ENCODE data around the gene LY9. TPM values are rescaled to one million over a fixed set of nuclear protein-coding genes. Genes with fewer than 3 reads are reported as not detected.

The LY9 gene
- polyA plus RNA-seq, 3 donors = 1.4 to 2.7 (median 1.7) TPM

DNA sequence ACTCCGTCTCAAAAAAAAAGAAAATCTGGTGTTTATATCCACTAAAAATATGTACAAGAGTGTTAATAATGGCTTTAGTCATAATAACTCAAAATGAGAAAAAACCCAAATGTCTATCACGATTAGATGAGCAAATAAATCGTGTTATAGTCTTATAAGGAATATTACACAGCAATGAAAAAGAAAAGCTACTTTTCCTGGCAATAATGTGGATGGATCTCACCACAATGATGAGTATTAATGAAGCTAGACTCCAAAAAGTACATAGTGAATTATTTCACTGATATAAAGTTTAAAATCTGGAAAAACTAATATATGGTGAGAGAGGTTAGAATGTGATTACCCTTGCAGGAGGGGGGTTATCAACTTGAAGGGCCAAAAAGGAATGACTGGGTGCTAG lies 57.0 kb downstream of the LY9 start:
- DNase-seq = no peak
- no peak overlapping the region for H3K27ac Mint-ChIP-seq
- H3K36me3 Mint-ChIP-seq = peaks cover 29 to 51% of the 10 kb centered on the region in 2 donors
- WGBS (ENCODE audit: insufficient coverage) = no CpG with 5 or more reads among the region's 3 CpGs
- peaks cover 0 to 5% (median 1%) of the 10 kb centered on the region in 7 donors for H3K9me3 Mint-ChIP-seq
- H3K79me2 ChIP-seq (ENCODE audit: insufficient read depth, low read length) = peaks cover 87% of the 10 kb centered on the region
- H4K20me1 ChIP-seq (ENCODE audit: insufficient read depth, low read length) = peaks cover 82% of the 10 kb centered on the region
- H3K27ac ChIP-seq (ENCODE audit: low read depth in 1 of 2, low read length in 2 of 2) = no peak overlapping the region
- no peak overlapping the region for H3K4me3 Mint-ChIP-seq
- no peak overlapping the region for H3K4me3 ChIP-seq (replicated peaks in 1 of 3; ENCODE audit: low read depth in 2 of 3, low read length in 3 of 3)
- no peak overlapping the region for H3K4me2 ChIP-seq (replicated peaks; ENCODE audit: extremely low read depth, low read length, poor library complexity, severe bottlenecking)
- H3K36me3 ChIP-seq (replicated peaks in 1 of 2; ENCODE audit: control insufficient read depth in 1 of 2, insufficient read depth in 2 of 2, low read length in 2 of 2) = peaks cover 40 to 74% of the 10 kb centered on the region in 2 donors
- intact Hi-C loops (cut with micrococcal nuclease) = no loop called here
- peaks cover 16 to 27% of the 10 kb centered on the region in 2 donors for H3K4me1 ChIP-seq (ENCODE audit: control insufficient read depth in 1 of 2, insufficient read depth in 2 of 2, low read length in 2 of 2)
- no peaks in the 10 kb centered on the region for H3K9me3 ChIP-seq (replicated peaks in 1 of 2; ENCODE audit: control insufficient read depth in 1 of 2, insufficient read depth in 1 of 2, low read length in 2 of 2)
- TF ChIP-seq, protein P1, sequence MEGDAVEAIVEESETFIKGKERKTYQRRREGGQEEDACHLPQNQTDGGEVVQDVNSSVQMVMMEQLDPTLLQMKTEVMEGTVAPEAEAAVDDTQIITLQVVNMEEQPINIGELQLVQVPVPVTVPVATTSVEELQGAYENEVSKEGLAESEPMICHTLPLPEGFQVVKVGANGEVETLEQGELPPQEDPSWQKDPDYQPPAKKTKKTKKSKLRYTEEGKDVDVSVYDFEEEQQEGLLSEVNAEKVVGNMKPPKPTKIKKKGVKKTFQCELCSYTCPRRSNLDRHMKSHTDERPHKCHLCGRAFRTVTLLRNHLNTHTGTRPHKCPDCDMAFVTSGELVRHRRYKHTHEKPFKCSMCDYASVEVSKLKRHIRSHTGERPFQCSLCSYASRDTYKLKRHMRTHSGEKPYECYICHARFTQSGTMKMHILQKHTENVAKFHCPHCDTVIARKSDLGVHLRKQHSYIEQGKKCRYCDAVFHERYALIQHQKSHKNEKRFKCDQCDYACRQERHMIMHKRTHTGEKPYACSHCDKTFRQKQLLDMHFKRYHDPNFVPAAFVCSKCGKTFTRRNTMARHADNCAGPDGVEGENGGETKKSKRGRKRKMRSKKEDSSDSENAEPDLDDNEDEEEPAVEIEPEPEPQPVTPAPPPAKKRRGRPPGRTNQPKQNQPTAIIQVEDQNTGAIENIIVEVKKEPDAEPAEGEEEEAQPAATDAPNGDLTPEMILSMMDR (IDR thresholded peaks at IDR 0.05) = no peak
- H2AFZ ChIP-seq (ENCODE audit: insufficient read depth, low read depth, low read length, poor library complexity, severe bottlenecking) = no peak overlapping the region
- H3K27me3 ChIP-seq (ENCODE audit: control insufficient read depth in 2 of 2, insufficient read depth in 2 of 2, low read length in 2 of 2) = no peaks in the 10 kb centered on the region
- no peak overlapping the region for H3K9ac ChIP-seq (ENCODE audit: insufficient read depth, low read length, poor library complexity, severe bottlenecking)
- H3K27me3 Mint-ChIP-seq (ENCODE audit: low read depth in 3 of 3) = peaks cover 0 to 3% (median 0%) of the 10 kb centered on the region in 3 donors
- peaks cover 6% of the 10 kb centered on the region for H3K4me1 Mint-ChIP-seq

DNA sequence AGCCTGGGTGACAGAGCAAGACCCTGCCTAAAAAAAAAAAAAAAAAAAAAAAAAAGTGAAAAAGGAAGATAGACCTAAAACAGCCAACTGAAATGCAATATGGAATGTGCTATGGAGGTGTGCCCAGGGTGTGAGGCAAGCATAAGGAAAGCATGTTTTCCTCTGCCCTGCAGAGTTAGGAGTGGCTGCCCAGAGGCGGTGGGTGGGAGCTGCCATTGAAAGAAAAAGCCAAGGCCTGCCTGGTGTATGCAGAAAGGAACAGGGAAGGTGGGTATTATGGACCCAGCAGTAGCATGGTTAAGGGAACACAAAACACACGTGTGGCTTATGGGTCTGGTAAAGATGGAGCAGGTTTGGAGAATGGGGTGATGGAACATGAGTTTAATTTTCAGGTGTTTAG lies 57.8 kb downstream of the LY9 start:
- no peak overlapping the region for H3K9ac ChIP-seq (ENCODE audit: insufficient read depth, low read length, poor library complexity, severe bottlenecking)
- H3K4me1 ChIP-seq (ENCODE audit: control insufficient read depth in 1 of 2, insufficient read depth in 2 of 2, low read length in 2 of 2) = peaks cover 23 to 35% of the 10 kb centered on the region in 2 donors
- H3K27ac Mint-ChIP-seq = peak overlapping the region in 4 of 7 donors; percentile 8 to 69 (median 44)

More for the DNA sequence above, 57.8 kb downstream of the LY9 start:
- Histone ChIP-seq H3K36me3 (replicated peaks in 1 of 2; ENCODE audit: control insufficient read depth in 1 of 2, insufficient read depth in 2 of 2, low read length in 2 of 2) (peaks cover 37 to 67% of the 10 kb centered on the region in 2 donors), H2AFZ (ENCODE audit: insufficient read depth, low read depth, low read length, poor library complexity, severe bottlenecking) (no peak overlapping the region), H3K79me2 (ENCODE audit: insufficient read depth, low read length) (peaks cover 88% of the 10 kb centered on the region), H3K4me3 (replicated peaks in 1 of 3; ENCODE audit: low read depth in 2 of 3, low read length in 3 of 3) (no peak overlapping the region), H3K9me3 (replicated peaks in 1 of 2; ENCODE audit: control insufficient read depth in 1 of 2, insufficient read depth in 1 of 2, low read length in 2 of 2) (no peaks in the 10 kb centered on the region), H4K20me1 (ENCODE audit: insufficient read depth, low read length) (peaks cover 75% of the 10 kb centered on the region), H3K27ac (ENCODE audit: low read depth in 1 of 2, low read length in 2 of 2) (no peak overlapping the region), H3K27me3 (ENCODE audit: control insufficient read depth in 2 of 2, insufficient read depth in 2 of 2, low read length in 2 of 2) (no peaks in the 10 kb centered on the region), H3K4me2 (replicated peaks; ENCODE audit: extremely low read depth, low read length, poor library complexity, severe bottlenecking) (no peak overlapping the region)
- 100% methylated on average over 2 of the region's 2 CpGs for WGBS (ENCODE audit: insufficient coverage)
- Mint-ChIP-seq H3K36me3 (peaks cover 27 to 45% of the 10 kb centered on the region in 2 donors), H3K4me1 (peaks cover 11% of the 10 kb centered on the region), H3K27me3 (ENCODE audit: low read depth in 3 of 3) (peaks cover 0 to 3% (median 0%) of the 10 kb centered on the region in 3 donors), H3K9me3 (peaks cover 0 to 5% (median 1%) of the 10 kb centered on the region in 7 donors), H3K4me3 (no peak overlapping the region)
- DNase-seq = no peak
- intact Hi-C loops (cut with micrococcal nuclease) = no loop called here
- TF ChIP-seq, protein P1 (IDR thresholded peaks at IDR 0.05) = no peak

Data from CD14-positive monocyte (primary cell).